Left hindlimb (tissue), 1 donor: ENCODE measurements around the gene IL12RB1.
A peak's percentile ranks its signal among the peaks of the same experiment; 100 is the strongest.
"Not testable (repeated sequence)": the region's sequence is repeated elsewhere in the genome, so short reads cannot be mapped to it uniquely, and the experiment has no call there.

Source experiments
- DNase-seq: peaks from one replicate; pipeline ENCODE4 v3.0.0-alpha.2; 2018

IL12RB1 gene

DNA sequence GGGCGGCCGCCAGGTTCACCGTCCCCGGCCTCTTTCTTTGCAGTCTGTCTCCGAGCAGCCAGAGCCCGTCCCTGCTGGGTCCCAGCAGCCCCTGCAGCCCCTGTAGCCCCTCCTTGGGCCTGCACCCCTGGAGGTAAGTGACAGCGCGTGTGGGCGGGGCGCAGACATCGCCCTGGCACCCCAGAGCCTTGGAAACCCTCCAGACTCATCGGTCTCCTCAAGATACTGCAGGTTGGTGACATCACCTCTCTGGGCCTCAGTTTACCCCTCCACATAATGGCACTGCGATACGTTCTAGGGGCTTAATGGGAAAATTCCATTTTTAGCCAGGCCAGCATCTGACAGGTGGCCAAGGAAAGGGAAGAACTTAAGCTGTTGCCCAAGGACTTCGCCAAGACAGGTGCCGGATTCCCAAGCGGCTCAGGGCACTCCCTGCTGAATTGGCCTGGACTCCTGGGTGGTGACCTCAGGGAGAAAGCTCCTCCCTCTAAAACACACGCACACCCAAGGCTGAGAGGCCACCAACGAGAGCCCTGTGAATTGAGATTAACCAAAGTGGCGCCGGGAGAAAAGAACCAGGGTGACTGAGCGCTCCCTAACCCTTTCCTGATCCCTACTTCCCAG is 24.0 kb upstream of the IL12RB1 start:
- DNase-seq = no peak

DNA sequence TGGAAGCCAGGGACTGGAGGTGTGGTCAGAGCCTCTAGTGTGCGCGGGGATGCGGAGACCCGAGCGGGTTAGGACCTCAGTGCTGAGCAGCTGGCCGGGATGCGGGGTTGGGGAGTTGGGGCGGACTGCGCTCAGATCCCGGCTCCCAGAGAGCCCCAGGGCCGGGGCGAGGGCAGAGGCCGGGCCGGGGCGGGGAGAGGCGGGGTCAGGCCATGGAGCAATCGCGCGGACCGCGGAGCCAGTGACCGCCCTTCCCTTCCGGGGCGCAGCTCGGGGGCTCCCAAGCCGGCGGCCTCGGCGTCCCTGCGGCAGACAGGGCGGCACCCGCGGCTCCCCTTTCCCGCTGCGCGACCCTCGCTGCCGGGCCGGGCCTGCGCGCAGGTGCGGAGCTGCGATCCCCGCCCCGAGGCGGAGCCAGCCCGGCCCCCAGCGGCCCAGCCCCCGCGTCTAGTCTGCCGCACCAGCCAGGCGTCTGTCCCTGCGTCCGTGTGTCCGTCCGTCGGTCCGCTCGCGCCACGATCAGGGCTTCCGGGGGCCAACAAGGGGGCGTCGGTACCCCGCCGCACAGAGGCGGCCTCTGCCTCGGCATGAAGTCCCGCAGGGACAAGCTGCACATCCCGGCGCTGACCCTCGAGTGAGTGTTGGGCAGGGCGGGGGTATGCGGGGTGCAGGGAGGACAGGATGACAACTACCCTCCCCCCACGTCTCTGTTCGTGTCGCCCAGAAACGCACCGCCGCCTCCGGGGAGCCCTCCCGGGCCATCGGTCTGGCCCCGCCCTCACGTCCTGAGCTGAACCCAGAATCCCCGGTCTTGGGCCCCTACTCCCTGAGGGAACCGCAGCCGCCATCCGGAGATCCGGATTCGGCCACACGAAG is 23.2 kb upstream of the IL12RB1 start:
- no peak for DNase-seq

DNA sequence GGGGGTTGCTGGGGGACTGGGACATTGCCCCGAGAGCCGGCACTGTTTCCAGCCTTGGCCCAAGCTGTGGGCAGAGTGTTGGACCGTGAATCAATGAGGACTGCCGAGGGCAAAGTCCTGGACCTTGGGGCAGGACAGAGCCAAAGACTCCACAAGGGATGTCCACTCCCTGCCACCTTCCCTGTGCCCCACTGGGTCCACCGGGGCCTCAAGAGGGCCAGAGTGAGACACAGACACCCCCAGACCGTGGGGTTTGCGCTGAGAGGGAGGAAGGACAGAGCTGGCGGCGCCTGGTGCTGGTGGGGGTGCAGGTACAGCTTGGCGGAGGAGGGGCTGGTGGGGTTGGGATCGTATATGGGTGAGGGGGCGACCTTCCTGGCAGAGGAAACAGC is 22.6 kb upstream of the IL12RB1 start:
- no peak for DNase-seq

GRCh38 chr19:18108897-18109296 is 22.2 kb upstream of the IL12RB1 start:
- no peak for DNase-seq

- no peak for DNase-seq
These were observed 20.5 kb upstream of the IL12RB1 start for GRCh38 chr19:18107235-18107634.

DNA sequence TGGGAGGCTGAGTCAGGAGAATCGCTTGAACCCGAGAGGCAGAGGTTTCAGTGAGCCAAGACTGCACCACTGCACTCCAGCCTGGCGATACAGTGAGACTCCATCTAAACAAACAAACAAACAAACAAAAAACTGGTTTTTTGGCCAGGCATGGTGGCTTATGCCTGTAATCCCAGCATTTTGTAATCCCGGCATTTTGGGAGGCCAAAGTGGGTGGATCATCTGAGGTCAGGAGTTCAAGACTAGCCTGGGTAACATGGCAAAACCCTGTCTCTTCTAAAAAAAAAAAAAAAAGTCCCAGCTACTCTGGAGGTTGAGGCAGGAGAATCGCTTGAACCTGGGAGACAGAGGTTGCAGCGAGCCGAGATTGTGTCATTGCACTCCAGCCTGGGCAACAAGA is 18.5 kb upstream of the IL12RB1 start:
- not testable (repeated sequence) for DNase-seq

DNA sequence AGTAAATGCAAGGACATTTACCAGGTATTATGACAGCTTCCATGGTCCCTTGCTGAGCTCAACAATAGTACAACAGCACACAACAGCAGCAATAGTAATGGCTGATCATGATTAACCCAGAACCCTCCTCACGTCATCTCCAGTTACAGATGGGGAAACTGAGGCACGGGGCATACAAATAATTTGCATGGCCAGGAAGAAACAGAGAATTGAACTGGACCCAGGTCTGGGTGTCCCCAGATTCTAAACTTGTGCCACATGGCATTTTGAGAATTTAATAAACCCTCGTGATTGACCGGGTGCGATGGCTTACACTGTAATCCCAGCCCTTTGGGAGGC is 18.0 kb upstream of the IL12RB1 start:
- DNase-seq = no peak

GRCh38 chr19:18102916-18103542 is 16.3 kb upstream of the IL12RB1 start:
- DNase-seq = no peak

DNA sequence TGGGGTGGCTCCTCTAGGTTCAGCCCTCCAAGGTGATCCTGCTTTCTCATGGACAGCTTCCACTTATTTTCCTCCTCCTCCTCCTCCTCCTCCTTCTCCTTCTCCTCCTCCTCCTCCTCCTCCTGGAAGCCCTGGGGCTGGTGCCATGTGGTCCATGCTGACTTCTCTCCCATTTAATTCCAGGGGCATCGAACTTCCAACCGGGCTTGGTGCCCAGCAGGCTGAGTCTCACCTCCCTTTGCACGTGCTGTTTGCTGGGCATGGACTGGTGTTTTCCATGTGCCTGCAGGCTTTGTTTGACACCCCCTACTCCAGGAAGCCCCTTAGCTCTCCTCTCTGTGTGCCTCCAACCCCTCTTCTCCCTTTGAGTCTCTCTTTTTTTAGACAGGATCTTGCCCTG is 14.5 kb upstream of the IL12RB1 start:
- no peak for DNase-seq

DNA sequence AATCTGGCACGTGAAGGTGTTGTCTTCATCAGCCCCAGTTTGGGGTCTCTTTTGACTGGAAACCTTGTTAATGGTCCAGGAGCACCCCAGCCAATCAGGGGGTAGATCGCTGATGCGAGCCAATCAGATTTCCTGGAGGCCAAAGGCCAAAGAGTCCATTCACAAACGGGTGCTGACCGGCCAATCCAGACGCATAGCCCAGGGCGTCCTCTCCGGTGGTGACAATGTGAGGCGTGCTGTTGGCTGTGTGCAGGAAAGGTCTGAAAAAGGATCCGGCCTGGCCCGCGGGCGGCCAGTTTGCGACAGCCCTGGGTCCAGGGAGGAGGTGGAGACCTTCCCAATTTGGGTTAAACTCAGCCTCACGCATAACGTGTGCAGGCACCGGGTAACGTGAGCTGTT is 14.0 kb upstream of the IL12RB1 start:
- no peak for DNase-seq

DNA sequence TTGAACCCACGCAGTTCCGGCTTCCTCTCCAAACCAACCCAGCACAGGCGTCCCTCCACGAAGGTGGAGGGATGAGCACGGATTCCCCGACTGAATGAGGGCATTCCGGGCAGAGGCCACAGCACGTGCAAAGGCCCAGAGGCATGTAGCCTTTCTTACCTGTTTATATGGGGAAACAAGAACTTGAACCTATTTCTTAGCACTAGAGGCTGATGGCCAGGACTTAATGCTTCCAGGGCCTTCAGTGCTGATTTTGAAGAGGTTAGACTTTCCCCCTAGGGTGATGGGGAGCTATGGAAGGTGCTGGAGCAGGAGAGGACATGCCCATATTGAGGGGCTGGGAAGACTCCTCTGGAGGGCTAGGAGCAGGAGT is 12.9 kb upstream of the IL12RB1 start:
- no peak for DNase-seq

DNA sequence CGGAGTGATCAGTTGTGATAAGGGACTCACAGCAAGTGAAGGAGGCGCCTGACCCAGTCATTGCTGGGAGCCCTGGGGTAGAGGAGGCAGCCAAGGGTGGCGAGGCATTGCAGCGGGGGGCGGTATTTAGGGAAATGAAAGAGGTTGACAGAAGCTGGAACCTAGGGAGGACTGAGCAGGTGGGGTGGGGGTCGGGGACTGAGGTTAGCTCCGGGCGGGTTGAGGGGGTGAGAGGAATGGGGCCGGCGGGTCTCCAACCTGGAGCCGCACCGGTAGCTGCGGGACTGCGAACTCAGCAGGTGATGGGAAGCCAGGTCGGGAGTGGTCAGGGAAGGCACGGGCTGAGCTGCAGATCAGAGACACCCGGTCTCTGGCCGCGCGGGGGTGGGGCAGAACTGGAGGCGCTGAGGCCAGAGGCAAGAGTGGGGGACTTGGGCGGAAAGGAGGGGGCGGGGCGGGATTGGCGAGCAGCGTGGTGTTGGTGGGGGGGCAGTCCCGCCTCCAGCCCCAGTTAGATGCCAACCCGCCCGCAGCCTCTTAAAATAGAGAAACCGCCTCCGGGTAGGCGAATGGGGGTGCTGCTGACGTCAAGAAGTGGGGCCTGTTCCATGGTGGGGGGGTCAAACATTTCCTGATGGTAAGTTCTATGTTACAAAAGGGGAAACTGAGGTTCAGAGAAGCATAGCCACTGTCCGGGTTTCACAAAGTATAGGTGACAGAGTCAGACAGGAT is 12.3 kb upstream of the IL12RB1 start:
- DNase-seq = no peak

DNA sequence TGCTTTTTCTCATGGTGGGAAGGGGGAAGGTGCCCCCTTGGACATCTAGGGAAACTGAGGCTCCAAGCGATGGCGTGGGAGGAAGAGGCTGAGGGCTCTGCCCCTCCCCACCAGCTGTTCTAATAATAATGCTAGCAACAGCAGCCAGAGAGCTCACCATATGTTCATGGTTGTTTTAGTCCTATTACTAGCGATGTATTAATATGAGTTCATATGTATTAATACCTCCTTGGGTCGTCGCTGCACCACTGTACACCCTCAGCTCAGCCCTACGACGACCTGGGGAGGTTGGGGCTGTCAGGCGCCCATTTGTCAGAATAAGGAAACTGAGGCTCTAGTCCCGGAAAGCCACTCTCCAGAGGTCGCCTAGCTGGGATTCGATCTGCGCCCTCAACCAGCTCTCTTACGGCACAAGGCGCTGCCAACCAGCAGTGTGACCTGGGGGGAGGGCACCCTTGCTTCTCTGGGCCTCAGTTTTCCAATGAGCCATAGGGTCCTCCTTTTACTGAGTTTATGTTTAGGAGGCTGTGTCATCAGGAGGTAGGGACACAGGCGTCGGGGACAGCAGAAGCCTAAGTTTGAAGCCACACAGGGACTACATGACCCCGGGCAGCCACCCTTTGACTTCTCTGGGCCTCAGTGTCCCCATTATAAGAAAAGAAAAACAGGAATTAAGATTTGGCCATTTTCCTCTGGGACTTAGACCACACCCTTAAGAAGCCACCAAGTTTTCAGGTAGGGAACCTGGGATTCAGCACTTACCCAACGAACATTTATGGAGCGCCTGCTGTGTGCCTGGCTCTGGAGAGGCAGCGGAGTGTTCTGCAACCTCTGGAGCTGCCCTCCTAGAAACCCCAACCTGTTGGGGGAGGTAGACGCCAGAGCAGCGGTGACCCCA is 11.5 kb upstream of the IL12RB1 start:
- no peak for DNase-seq

DNA sequence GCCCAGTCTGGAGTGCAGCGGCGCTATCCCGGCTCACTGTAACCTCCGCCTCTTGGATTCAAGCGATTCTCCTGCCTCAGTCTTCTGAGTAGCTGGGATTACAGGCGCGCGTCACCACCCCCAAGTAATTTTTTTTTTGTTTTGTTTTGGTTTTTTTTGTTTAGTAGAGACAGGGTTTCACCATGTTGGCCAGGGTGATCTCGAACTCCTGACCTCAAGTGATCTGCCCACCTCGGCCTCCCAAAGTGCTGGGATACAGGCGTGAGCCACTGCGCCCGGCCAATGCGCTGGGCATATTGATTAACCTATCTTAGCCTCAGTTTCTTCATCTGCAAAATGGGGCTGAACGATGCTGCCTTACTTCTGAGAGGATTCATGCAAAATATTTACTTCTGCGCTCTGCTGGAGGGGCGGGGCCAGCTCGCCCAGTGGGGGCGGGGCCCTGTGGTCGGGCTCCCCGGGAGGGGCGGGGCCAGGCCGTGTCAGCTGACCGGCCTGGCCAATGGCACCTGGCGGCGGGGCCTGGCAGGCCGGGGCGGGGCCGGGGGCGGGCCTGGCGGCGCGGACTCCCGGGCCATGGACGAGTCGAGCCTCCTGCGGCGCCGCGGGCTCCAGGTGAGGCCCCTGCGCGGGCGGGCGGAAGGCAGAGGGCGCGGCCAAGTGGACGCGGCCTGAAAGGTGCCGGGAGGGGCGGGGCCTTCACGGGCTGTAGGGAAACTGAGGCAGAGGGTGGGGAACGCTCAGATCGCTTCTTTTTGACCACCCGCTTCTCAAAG is 10.7 kb upstream of the IL12RB1 start, which contains the start of gene MAST3:
TSS of gene MAST3 (plus strand) at position 562 of the 776 bp plus-strand sequence. CDS start at position 577, 15 bp downstream.
- peak; percentile 71 for DNase-seq

- DNase-seq = no peak
These were observed 9.5 kb upstream of the IL12RB1 start for GRCh38 chr19:18096258-18096657.

DNA sequence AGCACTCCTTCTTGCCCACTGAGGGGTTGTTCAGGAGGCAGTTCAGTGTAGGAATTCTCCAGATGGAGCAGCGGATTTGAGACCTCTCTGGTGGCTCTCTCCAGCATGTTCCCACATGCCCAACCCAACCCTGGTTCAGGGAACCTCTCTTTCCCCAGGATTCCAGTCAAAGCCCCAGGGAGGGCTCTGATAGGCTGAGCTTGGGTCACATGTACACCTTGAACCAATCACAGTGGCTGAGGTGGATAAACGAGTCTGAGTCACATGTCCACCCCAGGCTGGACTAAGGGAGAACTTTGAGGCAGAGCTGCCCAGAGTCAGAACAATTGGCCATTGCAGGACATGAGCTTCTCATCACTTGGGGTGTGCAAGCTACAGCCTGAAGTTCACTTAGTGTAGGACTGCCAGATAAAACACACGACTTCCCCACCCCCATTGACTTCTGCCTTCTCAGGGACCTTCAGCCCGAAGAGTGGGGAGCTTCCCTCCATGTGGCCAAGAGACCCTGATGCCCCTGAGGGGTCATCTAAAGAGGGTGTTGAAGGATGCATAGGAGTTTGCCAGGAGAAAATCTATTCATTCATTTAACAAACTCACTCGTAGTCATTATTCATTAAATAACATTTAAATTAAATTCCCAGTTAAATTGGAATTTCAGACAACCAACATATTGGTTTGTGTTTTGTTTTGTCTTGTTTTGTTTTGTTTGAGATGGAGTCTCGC is 6.9 kb upstream of the IL12RB1 start:
- no peak for DNase-seq

GRCh38 chr19:18091217-18091608 is 4.5 kb upstream of the IL12RB1 start:
- no peak for DNase-seq

DNA sequence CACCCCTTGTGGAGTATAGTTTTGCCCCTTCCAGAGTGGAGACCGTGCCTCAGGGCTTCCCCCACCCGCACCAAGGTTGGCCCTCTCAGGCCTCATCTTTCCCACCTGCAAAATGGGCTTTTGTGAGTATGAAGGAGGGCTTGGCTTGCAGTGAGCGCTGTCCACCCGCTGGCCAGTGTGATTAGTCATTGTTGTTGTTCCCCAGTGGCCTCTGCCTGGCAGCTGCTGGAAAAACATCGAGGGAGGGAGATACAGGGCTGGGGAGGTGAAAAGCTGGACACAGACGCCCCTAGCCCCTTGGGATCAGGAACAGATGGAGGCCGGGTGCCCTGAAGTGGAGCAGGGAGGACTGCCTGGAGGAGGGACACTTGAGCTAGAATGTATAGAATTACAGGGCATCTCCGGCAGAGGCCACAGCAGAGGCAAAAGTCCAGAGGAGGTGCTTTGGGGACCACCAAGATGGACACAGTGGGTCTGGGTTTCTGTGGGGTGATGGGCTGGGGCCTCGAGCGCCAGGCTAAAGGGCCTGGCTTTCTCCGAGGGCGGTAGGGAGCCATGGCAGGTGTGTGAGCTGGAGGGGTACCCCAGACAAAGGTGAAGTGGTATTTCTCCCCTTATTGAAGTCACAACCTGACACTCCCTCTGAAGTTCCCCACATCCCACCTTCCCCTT is 3.9 kb upstream of the IL12RB1 start:
- no peak for DNase-seq

GRCh38 chr19:18089726-18090125 is 3.0 kb upstream of the IL12RB1 start:
- DNase-seq = no peak

DNA sequence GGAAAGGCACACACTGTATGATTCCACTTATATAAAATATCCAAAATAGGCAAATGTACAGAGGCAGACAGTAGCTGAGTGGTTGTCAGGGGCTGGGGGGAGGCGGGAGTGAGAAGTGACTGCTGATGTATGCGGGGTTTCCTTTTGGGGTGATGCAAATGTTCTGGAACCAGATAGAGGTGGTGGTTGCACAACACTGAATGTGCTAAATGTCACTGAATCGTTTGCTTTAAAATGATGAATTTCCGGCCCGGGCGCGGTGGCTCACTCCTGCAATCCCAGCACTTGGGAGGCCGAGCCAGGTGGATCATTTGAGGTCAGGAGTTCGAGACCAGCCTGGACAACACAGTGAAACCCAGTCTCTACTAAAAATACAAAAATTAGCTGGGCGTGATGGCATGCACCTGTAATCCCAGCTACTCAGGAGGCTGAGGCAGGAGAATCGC is 2.4 kb upstream of the IL12RB1 start:
- DNase-seq = not testable (repeated sequence)
